Trophoblast cell (in vitro differentiated cells and primary cell): Measurements from ENCODE around the gene DIAPH3.
A peak's percentile ranks its signal among the peaks of the same experiment; 100 is the strongest.

Source experiments
- DNase-seq, 2 donors: peaks; one replicate each; pipeline ENCODE4 v3.0.0-alpha.2; 2016
- H2AFZ ChIP-seq: 2 replicates; pipeline ENCODE4 v1.6.1; 2013; ENCODE audit warnings: low read length, moderate library complexity, mild to moderate bottlenecking; ENCODE audit not compliant: insufficient read depth, poor library complexity
- H2AK5ac ChIP-seq: 2 replicates; pipeline ENCODE4 v1.6.1; 2013; ENCODE audit warnings: mild to moderate bottlenecking, low read length
- H2BK120ac ChIP-seq: 2 replicates; pipeline ENCODE4 v1.6.1; 2013; ENCODE audit warnings: low read length, mild to moderate bottlenecking, moderate library complexity; ENCODE audit not compliant: insufficient read depth, poor library complexity
- H2BK12ac ChIP-seq: 2 replicates; pipeline ENCODE4 v1.6.1; 2013; ENCODE audit warnings: mild to moderate bottlenecking, low read length, moderate library complexity
- H2BK5ac ChIP-seq: 2 replicates; pipeline ENCODE4 v1.6.1; 2013; ENCODE audit warnings: low read length, low read depth, moderate library complexity, mild to moderate bottlenecking; ENCODE audit not compliant: poor library complexity
- H3K14ac ChIP-seq: 2 replicates; pipeline ENCODE4 v1.6.1; 2013; ENCODE audit warnings: mild to moderate bottlenecking, low read length
- H3K18ac ChIP-seq: 2 replicates; pipeline ENCODE4 v1.6.1; 2013; ENCODE audit warnings: mild to moderate bottlenecking, low read length
- H3K23ac ChIP-seq: 2 replicates; pipeline ENCODE4 v1.6.1; 2013; ENCODE audit warnings: low read length
- H3K27ac ChIP-seq: 2 replicates; pipeline ENCODE4 v1.5.1; 2013; ENCODE audit warnings: low read depth, mild to moderate bottlenecking, inconsistent platforms, low read length, moderate library complexity
- H3K27me3 ChIP-seq: 2 replicates; pipeline ENCODE4 v1.6.1; 2013; ENCODE audit warnings: inconsistent platforms, mild to moderate bottlenecking, low read length, moderate library complexity; ENCODE audit not compliant: insufficient read depth
- H3K36me3 ChIP-seq, 2 experiments: 1 replicate in 1 of 2; 2 replicates in 1 of 2; pipeline ENCODE4 v1.6.1; 2013; ENCODE audit warnings: low read length in 2 of 2, mild to moderate bottlenecking in 2 of 2, moderate library complexity in 1 of 2; ENCODE audit not compliant: insufficient read depth in 2 of 2, control insufficient read depth in 1 of 2
- H3K4ac ChIP-seq: 2 replicates; pipeline ENCODE4 v1.6.1; 2013; ENCODE audit warnings: low read depth, mild to moderate bottlenecking, low read length, moderate library complexity
- H3K4me1 ChIP-seq, 2 experiments: 1 replicate in 1 of 2; 2 replicates in 1 of 2; pipeline ENCODE4 v1.6.1; 2013; ENCODE audit warnings: low read length in 2 of 2, mild to moderate bottlenecking in 2 of 2, moderate library complexity in 1 of 2; ENCODE audit not compliant: insufficient read depth in 2 of 2, control insufficient read depth in 1 of 2
- H3K4me2 ChIP-seq: 2 replicates; pipeline ENCODE4 v1.6.1; 2013; ENCODE audit warnings: inconsistent platforms, mild to moderate bottlenecking, low read length, moderate library complexity
- H3K4me3 ChIP-seq: 2 replicates; pipeline ENCODE4 v1.5.1; 2013; ENCODE audit warnings: mild to moderate bottlenecking, low read depth, low read length, inconsistent platforms
- H3K79me1 ChIP-seq: one replicate; pipeline ENCODE4 v1.6.1; 2013; ENCODE audit warnings: low read length
- H3K79me2 ChIP-seq: 2 replicates; pipeline ENCODE4 v1.6.1; 2013; ENCODE audit warnings: low read length, mild to moderate bottlenecking; ENCODE audit not compliant: control insufficient read depth, insufficient read depth, poor library complexity
- H3K9ac ChIP-seq: 2 replicates; pipeline ENCODE4 v1.6.1; 2013; ENCODE audit warnings: mild to moderate bottlenecking, low read length
- H3K9me3 ChIP-seq: 2 replicates; pipeline ENCODE4 v1.6.1; 2013; ENCODE audit warnings: low read depth, mild to moderate bottlenecking, control low read depth, inconsistent platforms, low read length; ENCODE audit not compliant: insufficient read depth
- H4K12ac ChIP-seq: 2 replicates; pipeline ENCODE4 v1.6.1; 2013; ENCODE audit warnings: low read depth, mild to moderate bottlenecking, low read length, moderate library complexity
- H4K8ac ChIP-seq: 2 replicates; pipeline ENCODE4 v1.6.1; 2013; ENCODE audit warnings: low read depth, mild to moderate bottlenecking, low read length, moderate library complexity
- H4K91ac ChIP-seq: one replicate; pipeline ENCODE4 v1.6.1; 2013; ENCODE audit warnings: low read depth, mild to moderate bottlenecking, low read length, moderate library complexity
- WGBS: extraction: QIAGEN DNeasy Blood & Tissue Kit; methylation state at CpG from one replicate; pipeline ENCODE4 v1.1.7; 2013; ENCODE audit warnings: missing lambda C conversion rate; ENCODE audit not compliant: insufficient read length, insufficient coverage; ENCODE audit errors: extremely low coverage; 5-methylcytosine and 5-hydroxymethylcytosine counted together

The DIAPH3 gene

DNA sequence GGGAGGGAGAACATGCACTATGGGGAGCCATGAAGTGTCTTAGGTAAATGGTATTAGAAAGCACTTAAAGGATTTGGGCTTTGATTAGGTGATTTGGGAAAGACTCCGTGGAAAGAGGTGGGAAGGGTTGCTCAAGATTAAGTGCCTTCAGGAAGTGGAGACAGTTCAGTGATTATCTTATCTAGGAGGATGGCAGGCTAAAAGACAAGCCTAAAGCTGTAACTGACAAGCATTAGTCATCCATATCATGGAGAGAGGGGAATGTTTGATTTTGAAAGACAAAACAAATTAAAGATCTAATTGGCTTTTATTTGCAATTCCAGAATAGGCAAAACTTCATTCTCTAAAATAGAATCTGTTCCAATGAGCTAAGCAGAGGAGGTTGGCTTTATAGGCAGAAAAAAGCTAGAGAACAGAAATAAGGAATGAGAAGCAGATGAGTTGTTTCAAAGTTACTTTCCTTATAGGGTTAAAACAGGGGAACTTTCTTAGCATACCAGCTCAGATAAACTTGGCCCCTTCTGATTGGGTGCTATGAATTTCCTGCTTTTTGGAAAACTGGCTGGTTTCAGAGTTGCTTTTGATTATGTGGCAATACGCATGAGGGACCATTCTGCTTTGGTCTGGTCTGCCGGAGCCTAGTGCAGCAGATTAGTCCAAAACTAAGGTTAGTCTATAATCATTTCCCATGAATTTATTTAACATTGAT is 1.8 kb upstream of the DIAPH3 start:
- Histone ChIP-seq H3K14ac (no peak overlapping the region), H3K4me3 (no peak overlapping the region), H3K27me3 (no peaks in the 10 kb centered on the region), H3K18ac (no peak overlapping the region), H3K9me3 (no peaks in the 10 kb centered on the region), H2BK5ac (no peak overlapping the region), H4K91ac (no peak overlapping the region), H4K8ac (no peak overlapping the region), H3K4ac (no peak overlapping the region), H3K27ac (no peak overlapping the region), H3K79me1 (peaks cover 8% of the 10 kb centered on the region), H2BK120ac (no peak overlapping the region), H4K12ac (no peak overlapping the region), H2AK5ac (no peak overlapping the region), H3K23ac (no peak overlapping the region), H3K4me1 (peaks cover 4% of the 10 kb centered on the region in 2 experiments), H3K4me2 (no peak overlapping the region), H3K36me3 (peaks cover 0 to 2% of the 10 kb centered on the region in 2 experiments), H2AFZ (no peak overlapping the region), H3K9ac (no peak overlapping the region), H2BK12ac (no peak overlapping the region), H3K79me2 (peaks cover 9% of the 10 kb centered on the region)
- WGBS = no CpG with 5 or more reads among the region's 3 CpGs
- DNase-seq = peak in 1 of 2 donors; percentile 31

DNA sequence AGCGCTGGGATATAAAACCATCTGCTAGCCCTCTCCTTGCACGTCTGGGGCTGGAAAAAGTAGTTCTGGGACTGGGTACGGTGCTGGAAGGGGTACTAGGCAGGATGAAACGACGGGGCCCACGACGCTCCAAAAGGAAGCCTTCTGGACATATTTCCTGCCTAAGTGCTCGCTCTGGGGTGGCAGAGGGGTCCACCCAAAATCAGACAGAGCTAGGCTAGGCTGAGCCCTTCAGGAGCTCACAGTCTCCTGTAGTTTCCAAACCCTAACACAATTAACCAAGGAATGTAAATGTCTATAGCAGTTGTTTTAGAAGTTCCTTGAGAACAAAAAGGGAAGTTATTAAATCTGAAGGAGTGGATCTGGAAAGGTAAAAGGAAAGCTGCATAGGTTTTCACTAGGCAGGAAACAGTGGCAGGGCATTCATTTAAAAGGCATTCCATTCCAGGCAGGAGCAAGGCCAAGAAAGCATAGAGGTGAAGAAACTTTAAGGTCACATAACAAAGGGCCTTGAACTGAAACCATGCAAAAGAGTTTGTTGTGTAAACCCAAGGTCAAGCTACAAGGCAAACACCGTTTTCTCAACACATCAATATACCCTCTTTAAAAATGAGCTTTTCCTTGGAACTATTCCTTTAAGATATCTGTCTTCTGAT is 634 bp upstream of the DIAPH3 start:
- Histone ChIP-seq H3K18ac (peak overlapping the region; percentile 71), H2BK5ac (peak overlapping the region; percentile 54), H4K12ac (peak overlapping the region; percentile 86), H3K4me1 (peaks cover 4% of the 10 kb centered on the region in 2 experiments), H3K14ac (peak overlapping the region; percentile 85), H3K9me3 (no peaks in the 10 kb centered on the region), H3K79me1 (peaks cover 8% of the 10 kb centered on the region), H3K36me3 (peaks cover 0 to 2% of the 10 kb centered on the region in 2 experiments), H3K79me2 (peaks cover 9% of the 10 kb centered on the region), H2AK5ac (peak overlapping the region; percentile 67), H2BK120ac (peak overlapping the region; percentile 56), H3K9ac (peak overlapping the region; percentile 97), H3K4me2 (peak overlapping the region; percentile 89), H3K4ac (peak overlapping the region; percentile 87), H3K4me3 (peak overlapping the region; percentile 92), H4K8ac (peak overlapping the region; percentile 81), H2AFZ (peak overlapping the region; percentile 73), H3K27me3 (no peaks in the 10 kb centered on the region), H2BK12ac (no peak overlapping the region), H3K27ac (peak overlapping the region; percentile 89), H4K91ac (peak overlapping the region; percentile 88), H3K23ac (no peak overlapping the region)
- no CpG with 5 or more reads among the region's 9 CpGs for WGBS
- peak in 1 of 2 donors; percentile 13 for DNase-seq

GRCh38 chr13:60162096-60162495 is 1.6 kb downstream of the DIAPH3 start:
- Histone ChIP-seq H3K4ac (no peak overlapping the region), H2AFZ (no peak overlapping the region), H3K4me3 (no peak overlapping the region), H3K9ac (no peak overlapping the region), H4K91ac (no peak overlapping the region), H2BK12ac (no peak overlapping the region), H3K14ac (no peak overlapping the region), H3K79me2 (peaks cover 13% of the 10 kb centered on the region), H3K23ac (no peak overlapping the region), H2BK120ac (no peak overlapping the region), H3K9me3 (no peaks in the 10 kb centered on the region), H3K27me3 (no peaks in the 10 kb centered on the region), H3K79me1 (peaks cover 8% of the 10 kb centered on the region), H2BK5ac (no peak overlapping the region), H4K8ac (no peak overlapping the region), H3K18ac (no peak overlapping the region), H3K4me1 (peaks cover under 1 to 4% of the 10 kb centered on the region in 2 experiments), H4K12ac (no peak overlapping the region), H3K36me3 (peaks cover 0 to 5% of the 10 kb centered on the region in 2 experiments), H3K4me2 (no peak overlapping the region), H3K27ac (no peak overlapping the region), H2AK5ac (no peak overlapping the region)
- DNase-seq = no peak

GRCh38 chr13:60158321-60158801 is 5.4 kb downstream of the DIAPH3 start:
- no peak overlapping the region for H2AK5ac ChIP-seq
- peaks cover 2% of the 10 kb centered on the region for H3K79me1 ChIP-seq
- H3K4me1 ChIP-seq = peaks cover 0 to 2% of the 10 kb centered on the region in 2 experiments
- no peaks in the 10 kb centered on the region for H3K9me3 ChIP-seq
- no peaks in the 10 kb centered on the region for H3K27me3 ChIP-seq
- no peak overlapping the region for H4K8ac ChIP-seq
- no peak overlapping the region for H3K4me3 ChIP-seq
- no peak overlapping the region for H4K91ac ChIP-seq
- peaks cover 0 to 5% of the 10 kb centered on the region in 2 experiments for H3K36me3 ChIP-seq
- no peak for DNase-seq
- no peak overlapping the region for H4K12ac ChIP-seq
- H3K9ac ChIP-seq = no peak overlapping the region
- no peak overlapping the region for H3K23ac ChIP-seq
- H3K27ac ChIP-seq = no peak overlapping the region
- H2BK5ac ChIP-seq = no peak overlapping the region
- no peak overlapping the region for H3K18ac ChIP-seq
- H3K14ac ChIP-seq = no peak overlapping the region
- H3K4ac ChIP-seq = peak overlapping the region; percentile 24
- no peak overlapping the region for H2BK120ac ChIP-seq
- no peak overlapping the region for H3K4me2 ChIP-seq
- H2AFZ ChIP-seq = no peak overlapping the region
- H3K79me2 ChIP-seq = peaks cover 10% of the 10 kb centered on the region
- no peak overlapping the region for H2BK12ac ChIP-seq
